HG02870 (cell line): ENCODE data around the gene SMIM20.

Experiments used
- ATAC-seq: cut with Tn5 transposase; IDR thresholded peaks from one replicate; pipeline ENCODE4 v1.9.1; 2021; ENCODE audit warnings: mild to moderate bottlenecking, moderate library complexity; ENCODE audit not compliant: unreplicated experiment

SMIM20 gene

DNA sequence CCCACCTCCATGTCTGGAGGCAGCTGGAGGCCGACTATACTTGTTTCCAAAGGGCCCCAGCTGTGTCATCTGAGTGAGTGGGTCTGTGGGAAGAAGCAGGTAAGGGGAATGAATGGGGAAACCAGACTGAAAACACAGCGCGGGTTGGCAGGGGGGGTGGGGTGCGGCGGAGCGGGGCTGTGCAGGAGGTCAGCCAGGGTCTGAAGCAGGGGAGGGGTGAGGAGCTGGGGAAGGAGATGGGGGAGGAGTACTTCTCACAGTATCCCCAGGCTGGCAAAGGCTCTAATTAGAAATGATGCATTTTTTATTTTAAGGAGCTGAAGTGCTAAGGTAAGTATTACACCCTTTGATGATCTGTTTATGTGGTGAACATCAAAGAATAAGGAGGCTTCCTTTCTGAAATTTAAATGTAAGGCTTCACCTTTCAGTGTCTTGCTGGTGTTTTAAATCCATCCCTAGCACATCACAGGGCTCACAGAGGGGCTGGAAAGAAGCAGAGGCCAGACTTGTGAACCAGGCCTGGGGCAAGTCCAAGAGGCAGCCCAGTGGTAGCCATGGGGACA is 37.5 kb downstream of the SMIM20 start:
- no peak for ATAC-seq

GRCh38 chr4:25953740-25954139 is 39.7 kb downstream of the SMIM20 start:
- no peak for ATAC-seq

- no peak for ATAC-seq
These were observed 40.4 kb downstream of the SMIM20 start for GRCh38 chr4:25954293-25954904.

- no peak for ATAC-seq
These were observed 41.7 kb downstream of the SMIM20 start for GRCh38 chr4:25955705-25956104.

DNA sequence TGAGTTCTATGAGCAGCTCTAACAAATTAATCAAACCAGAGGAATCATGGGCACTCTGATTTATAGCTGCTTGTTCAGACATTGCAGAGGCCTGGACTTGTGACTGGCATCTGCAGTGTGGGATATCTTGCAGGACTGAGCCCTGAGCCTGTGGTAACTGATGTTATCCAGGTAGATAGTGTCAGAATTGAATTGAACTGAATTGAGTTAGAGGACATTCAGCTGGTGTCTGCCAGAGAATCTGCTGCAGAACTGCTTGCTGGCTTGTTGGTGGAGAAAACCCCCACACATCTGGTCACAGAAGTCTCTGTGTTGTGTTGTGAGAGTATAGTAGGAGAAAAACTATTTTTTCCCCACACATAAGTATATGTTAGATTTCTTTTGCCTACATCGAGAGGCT is 42.2 kb downstream of the SMIM20 start:
- no peak for ATAC-seq

- no peak for ATAC-seq
These were observed 44.1 kb downstream of the SMIM20 start for GRCh38 chr4:25958110-25958509.

DNA sequence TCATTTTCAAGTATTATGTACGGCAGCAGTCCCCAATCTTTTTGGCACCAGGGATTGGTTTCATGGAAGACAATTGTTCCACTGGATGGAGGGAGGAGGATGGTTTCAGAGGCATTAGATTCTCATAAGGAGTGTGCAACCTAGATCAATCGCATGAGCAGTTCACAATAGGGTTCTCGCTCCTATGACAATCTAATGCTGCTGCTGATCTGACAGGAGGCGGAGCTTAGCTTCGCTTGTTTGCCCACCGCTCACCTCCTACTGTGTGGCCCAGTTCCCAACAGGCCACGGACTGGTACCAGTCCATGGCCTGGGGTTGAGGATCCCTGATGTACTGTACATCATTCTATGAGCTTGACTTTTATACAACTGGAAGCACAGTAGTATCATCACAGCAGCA is 48.4 kb downstream of the SMIM20 start:
- no peak for ATAC-seq

DNA sequence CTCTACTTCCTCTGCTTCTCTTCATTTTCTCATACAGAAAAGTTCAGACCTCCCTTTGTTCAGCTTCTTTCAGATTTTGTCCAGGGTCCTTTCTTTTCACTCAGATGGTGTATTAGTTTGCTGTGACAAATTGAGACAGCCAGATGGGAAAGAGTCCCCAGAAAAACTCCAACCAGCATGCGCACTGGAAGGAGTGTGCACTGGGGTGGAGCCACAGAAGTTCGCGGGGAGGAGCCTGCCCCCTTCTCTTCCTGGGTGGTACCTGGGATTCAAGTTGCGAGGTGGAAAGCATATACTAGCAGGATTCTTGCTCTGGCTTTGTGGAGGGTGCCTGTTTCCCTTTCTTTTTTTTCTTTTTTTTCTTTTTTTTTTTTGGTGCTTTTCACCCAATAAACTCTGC is 51.6 kb downstream of the SMIM20 start:
- no peak for ATAC-seq

DNA sequence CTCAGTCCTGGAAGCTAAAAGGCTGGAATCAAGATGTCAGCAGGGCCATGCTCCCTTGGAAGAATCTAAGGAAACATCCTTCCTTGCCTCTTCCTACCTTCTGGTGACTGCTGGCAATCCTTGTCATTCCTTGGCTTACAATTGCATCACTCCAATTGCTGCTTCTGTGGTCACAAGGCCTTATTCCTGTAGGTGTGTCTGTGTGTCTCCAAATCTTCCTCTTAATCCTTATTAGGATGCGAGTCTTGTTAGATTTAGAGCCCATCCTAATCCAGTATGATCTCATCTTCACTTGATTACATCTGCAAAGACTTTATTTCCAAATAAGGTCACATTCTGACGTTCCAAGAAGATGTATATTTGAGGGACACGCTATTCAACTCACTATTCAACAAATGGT is 52.2 kb downstream of the SMIM20 start:
- ATAC-seq: no peak

DNA sequence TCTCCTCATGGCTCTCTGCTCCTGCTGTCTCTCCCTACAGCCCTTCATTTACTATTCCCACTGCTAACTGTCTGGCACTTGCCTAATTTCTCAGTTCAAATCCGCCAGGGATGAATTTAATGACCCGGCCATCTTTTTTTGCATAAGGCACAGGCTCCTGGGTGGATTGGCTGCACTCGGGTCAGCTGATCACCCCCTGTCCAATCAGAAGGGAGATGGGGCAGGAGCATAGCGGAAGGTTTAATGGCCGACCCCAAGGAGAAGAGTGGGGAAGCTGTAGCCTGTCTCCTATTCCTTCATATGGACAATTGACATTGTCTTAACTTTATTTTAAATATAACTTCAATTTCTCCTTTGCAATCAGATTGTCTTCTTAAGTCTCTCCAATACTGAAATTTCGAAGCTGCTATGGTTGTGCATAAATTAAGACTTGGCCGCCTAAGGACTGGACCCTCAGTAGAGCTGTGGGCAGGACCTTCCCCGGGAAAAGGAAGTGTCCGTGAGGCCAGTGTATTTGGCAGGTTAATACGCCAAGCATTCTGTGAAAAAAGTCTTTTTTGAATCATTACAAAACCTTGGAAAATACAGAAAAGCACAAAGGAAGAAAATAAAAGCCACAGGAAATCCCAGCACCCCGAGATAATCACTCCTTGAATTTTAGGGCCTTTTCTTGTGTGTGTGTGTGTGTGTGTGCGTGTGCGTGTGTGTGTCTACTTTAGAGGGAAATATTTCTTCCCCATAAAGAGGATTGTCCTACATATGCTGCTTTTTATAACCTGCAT is 55.5 kb downstream of the SMIM20 start:
- ATAC-seq: no peak

GRCh38 chr4:25970226-25970675 is 56.2 kb downstream of the SMIM20 start:
- ATAC-seq: peak; percentile 77

DNA sequence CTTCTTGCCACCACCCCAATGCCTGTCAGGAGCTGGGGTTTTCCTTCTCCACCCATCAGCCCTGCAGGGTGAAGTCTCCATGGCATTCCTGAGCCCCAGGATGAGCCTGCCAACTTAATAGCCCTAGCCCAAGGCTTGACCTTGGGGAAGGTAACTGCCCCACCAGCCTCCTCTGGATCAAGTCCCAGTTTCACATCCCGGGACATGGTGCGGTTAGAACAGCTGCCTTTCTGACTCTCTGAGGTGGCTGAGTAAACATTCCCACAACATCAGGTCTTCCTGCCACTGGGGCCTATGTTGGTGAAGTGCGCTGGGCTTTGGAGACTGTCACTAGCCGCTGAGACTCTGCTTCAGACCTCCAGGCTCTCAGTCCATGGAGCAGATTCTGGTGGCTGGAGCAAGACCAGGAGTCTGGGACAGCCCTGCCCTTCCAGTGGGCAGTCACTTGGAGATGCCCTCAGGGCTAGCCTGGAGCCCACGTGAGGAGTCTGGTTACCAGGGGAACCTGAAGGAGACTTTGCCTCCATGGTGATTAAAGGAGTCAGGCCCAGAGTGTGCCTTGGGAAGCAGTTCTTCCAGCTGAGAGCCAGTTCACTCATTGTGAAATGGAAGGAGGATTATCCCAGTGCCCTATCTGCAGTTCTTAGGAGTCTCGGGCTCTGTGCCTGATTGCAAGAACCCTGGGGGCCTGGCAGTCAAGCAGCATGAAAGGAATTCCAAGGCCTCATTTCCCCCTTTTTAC is 56.8 kb downstream of the SMIM20 start:
- ATAC-seq: no peak

GRCh38 chr4:25972366-25972765 is 58.3 kb downstream of the SMIM20 start:
- ATAC-seq: no peak

GRCh38 chr4:25972984-25973745 is 59.1 kb downstream of the SMIM20 start:
- no peak for ATAC-seq

DNA sequence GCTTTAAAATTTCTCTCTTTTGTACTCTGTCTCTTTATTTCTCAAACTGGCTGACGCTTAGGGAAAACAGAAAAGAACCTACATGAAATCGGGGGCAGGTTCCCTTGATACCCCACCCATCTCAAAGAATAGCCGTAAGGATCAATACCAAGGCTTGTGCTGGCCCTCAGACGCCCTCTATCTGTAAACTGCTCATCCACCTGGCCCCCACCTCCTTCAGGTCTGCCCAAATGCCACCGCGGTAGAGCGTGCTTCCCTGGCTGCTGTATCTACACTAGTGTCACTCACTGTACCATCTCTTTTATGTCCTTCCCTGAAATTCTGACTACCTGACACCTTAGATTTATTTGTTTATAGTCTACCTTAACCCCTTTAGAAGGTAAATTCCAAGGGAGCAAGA is 62.8 kb downstream of the SMIM20 start:
- ATAC-seq: no peak

DNA sequence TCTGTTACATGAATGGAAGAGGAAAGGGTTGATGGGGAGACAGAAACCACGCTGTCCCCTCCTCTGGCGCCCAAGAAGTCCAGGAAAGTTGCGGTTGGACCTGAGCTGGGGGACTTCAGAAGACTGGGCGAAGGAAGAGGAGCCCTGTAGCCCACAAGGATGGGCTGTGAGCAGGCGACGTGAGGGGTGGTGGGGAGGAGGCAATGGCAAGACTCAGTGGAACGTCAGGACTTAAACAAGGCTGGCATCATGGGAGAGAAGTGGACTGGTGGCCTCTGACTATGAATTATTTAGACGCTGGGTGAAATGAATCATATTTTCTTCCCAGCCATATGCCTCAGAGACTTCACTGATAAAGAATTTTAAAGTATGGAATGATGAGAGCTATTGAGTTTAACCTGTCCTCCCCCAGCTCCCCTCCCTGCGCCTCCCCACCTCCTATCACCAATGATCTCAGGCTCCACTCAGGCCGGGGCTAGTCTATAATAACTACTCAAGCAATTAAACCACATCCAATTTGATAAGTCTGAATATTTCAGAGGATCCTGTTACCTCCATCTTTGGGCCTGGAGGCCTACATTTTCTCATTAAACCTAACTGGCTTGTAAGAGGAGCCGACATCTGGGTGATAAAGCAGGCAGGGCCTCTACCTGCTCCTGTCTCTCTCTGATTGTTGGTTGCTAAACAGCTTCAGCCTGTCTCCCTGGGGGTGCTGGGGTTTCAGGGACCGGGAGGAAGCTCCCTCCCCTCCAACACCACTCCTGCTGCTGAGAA is 63.6 kb downstream of the SMIM20 start:
- no peak for ATAC-seq

- no peak for ATAC-seq
These were observed 64.3 kb downstream of the SMIM20 start for GRCh38 chr4:25978327-25978726.
